Spinal cord (tissue), 10 donors: ENCODE measurements around the gene SH3TC2. TPM values are rescaled to one million over a fixed set of nuclear protein-coding genes. Genes with fewer than 3 reads are reported as not detected.

Experiments
- DNase-seq, 6 donors: peaks; one replicate each; pipeline versions ENCODE4 v3.0.0 to v3.0.0-alpha.2; 2013 to 2015; ENCODE audit warnings: low spot score in 6 of 6, low read depth in 4 of 6
- H3K27ac ChIP-seq: one replicate; pipeline ENCODE4 v1.5.1; 2013; ENCODE audit warnings: low read depth, low read length, control low read depth
- H3K27me3 ChIP-seq: one replicate; pipeline ENCODE4 v1.6.1; 2013; ENCODE audit warnings: low read length; ENCODE audit not compliant: control insufficient read depth, insufficient read depth
- H3K36me3 ChIP-seq: one replicate; pipeline ENCODE4 v1.6.1; 2013; ENCODE audit warnings: low read length; ENCODE audit not compliant: control insufficient read depth, insufficient read depth
- H3K4me1 ChIP-seq: one replicate; pipeline ENCODE4 v1.6.1; 2013; ENCODE audit warnings: low read length; ENCODE audit not compliant: control insufficient read depth, insufficient read depth
- H3K4me3 ChIP-seq: one replicate; pipeline ENCODE4 v1.5.1; 2013; ENCODE audit warnings: low read depth, low read length, control low read depth
- H3K9me3 ChIP-seq: one replicate; pipeline ENCODE4 v1.6.1; 2013; ENCODE audit warnings: low read length; ENCODE audit not compliant: control insufficient read depth, insufficient read depth
- WGBS: methylation state at CpG from one replicate; pipeline ENCODE4 v1.1.5; 2013; ENCODE audit warnings: missing lambda C conversion rate; ENCODE audit not compliant: insufficient coverage; 5-methylcytosine and 5-hydroxymethylcytosine counted together
- long read RNA-seq, 4 donors: transcript quantifications; one replicate each; lab custom pipeline, GENCODE V29; 2026
- polyA plus RNA-seq, 2 donors: library from polyadenylated mRNA; unstranded; fragments of 120-200 nt; gene quantifications; one replicate each; pipeline ENCODE4 v1.2.1, GENCODE V29; 2013; ENCODE audit not compliant: insufficient read length in 2 of 2
- total RNA-seq, 2 donors: library from RNA; depleted of rRNA in 1 of 2; stranded (reverse); fragments of 120-200 nt in 1 of 2; fragments of >200 nt in 1 of 2; gene quantifications; one replicate each; pipeline versions ENCODE4 v1.2.3 to v1.2.4, GENCODE V29; 2013 to 2014
- donor health status: healthy.

SH3TC2 gene
- total RNA-seq: 10 to 100 TPM; 14.5 to 43.7 TPM
- 1 to 10 TPM; 4.0 to 7.3 TPM for polyA plus RNA-seq
- long read RNA-seq, donor 1: 0 reads
- long read RNA-seq, donor 2: 0 reads
- long read RNA-seq, donor 3: 0 reads
- long read RNA-seq, donor 4: 0 reads

DNA sequence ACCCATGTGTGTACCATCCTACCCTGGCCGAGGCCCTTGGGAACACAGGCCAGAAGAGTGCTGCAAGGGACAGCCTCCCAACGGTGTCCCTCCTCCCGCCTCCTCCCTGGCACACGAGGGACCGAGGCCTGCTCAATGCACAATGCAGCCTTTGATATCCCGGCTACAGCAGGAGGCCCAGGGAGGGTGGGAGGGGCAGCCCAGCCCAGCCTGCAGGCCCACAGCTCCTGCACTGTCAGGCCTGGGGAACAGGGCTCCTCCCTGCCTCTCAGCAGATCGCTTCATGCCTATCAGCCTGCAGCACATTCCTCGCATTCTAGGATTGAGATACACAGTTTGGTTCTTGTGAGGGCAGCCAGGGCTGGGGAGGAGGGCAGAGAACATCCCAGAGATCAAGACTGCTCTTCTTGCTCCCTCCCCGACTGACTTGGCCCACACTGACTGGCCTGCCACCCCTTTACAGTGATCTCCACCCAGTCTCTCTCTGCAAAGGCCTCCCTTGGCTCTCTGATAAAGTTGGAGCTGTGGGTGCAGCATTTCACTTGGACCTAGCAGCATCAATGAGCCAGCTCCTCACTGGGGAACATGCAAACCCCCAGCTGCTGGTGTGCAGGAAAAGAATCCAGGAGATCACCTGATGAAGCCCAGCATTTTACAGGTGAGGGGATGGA, at the start of gene SH3TC2:
TSS of gene SH3TC2 (minus strand) at position 46 of the 671 bp plus-strand sequence. CDS start at position 6, 40 bp downstream.
- WGBS: 12% methylated on average over 9 of the region's 9 CpGs
- no peaks in the 10 kb centered on the region for H3K27me3 ChIP-seq
- peak within 1 kb of the TSS; percentile 19 for H3K4me3 ChIP-seq
- DNase-seq: peak in 3 of 6 donors; percentile 17 to 76 (median 68)
- no peaks in the 10 kb centered on the region for H3K36me3 ChIP-seq
- H3K27ac ChIP-seq: peak within 1 kb of the TSS; percentile 85
- peaks cover 16% of the 10 kb centered on the region for H3K4me1 ChIP-seq
- no peaks in the 10 kb centered on the region for H3K9me3 ChIP-seq

- 88% methylated on average over 2 of the region's 4 CpGs for WGBS
- H3K9me3 ChIP-seq: no peaks in the 10 kb centered on the region
- no peaks in the 10 kb centered on the region for H3K36me3 ChIP-seq
- H3K27ac ChIP-seq: no peak overlapping the region
- no peaks in the 10 kb centered on the region for H3K27me3 ChIP-seq
- no peaks in the 10 kb centered on the region for H3K4me1 ChIP-seq
- no peak for DNase-seq
- H3K4me3 ChIP-seq: no peak overlapping the region
These were observed 47.5 kb upstream of the SH3TC2 start for GRCh38 chr5:149110406-149110805.

DNA sequence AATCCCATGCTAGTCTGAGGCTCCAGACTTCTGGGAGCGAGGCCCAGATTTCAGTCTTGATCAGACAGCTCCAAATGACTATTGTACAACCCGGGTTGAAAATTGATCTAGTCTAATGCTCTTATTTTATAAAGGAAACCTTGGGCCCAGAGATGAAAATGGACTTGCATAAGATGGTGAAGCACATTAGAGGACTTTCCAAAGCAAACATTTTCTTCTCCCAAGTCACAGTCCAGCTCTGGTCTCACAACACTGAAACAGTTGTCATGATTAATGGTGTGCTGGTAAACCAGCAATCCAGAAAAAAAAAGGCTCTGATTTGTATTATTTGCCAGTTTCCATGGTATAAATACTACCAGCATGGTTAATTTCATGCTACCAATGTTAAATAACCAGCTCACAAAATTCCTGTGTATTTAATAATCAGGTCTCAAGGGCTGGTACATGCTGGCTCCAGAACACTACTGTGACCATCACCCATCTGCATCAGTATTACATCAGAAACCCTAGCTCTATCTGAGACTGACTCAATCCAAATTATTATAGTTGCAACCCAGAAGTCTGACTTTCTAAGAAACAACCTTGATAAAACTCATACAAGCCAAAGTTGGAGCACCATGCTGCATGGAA, 45.9 kb upstream of the SH3TC2 start:
- Histone ChIP-seq H3K27me3 (no peaks in the 10 kb centered on the region), H3K36me3 (no peaks in the 10 kb centered on the region), H3K27ac (no peak overlapping the region), H3K9me3 (no peaks in the 10 kb centered on the region), H3K4me3 (no peak overlapping the region), H3K4me1 (no peaks in the 10 kb centered on the region)
- WGBS: no CpG with 5 or more reads among the region's 2 CpGs
- DNase-seq: no peak

- Histone ChIP-seq H3K27me3 (no peaks in the 10 kb centered on the region), H3K4me3 (no peak overlapping the region), H3K9me3 (peaks cover 9% of the 10 kb centered on the region), H3K4me1 (no peaks in the 10 kb centered on the region), H3K27ac (no peak overlapping the region), H3K36me3 (no peaks in the 10 kb centered on the region)
- no peak for DNase-seq
These were observed 37.5 kb upstream of the SH3TC2 start for GRCh38 chr5:149100331-149100730.

DNA sequence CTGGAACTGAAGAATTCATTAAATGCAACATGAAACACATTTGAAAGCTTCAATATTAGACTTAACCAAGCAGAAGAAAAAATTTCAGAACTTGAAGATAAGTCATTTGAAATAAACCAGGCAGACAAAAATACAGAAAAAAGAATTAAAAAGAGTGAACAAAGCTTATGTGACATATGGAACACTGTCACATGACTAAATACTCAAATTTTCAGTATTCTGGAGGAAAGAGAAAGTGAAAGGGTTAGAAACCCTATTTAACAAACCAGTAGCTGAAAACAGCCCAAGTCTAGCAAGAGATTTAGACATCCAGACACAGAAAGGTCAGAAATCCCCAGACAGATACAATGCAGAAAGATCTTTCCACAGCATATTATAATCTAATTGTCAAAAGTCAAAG, 37.1 kb upstream of the SH3TC2 start:
- Histone ChIP-seq H3K4me3 (no peak overlapping the region), H3K36me3 (no peaks in the 10 kb centered on the region), H3K4me1 (no peaks in the 10 kb centered on the region), H3K27ac (no peak overlapping the region), H3K9me3 (peaks cover 9% of the 10 kb centered on the region), H3K27me3 (no peaks in the 10 kb centered on the region)
- no peak for DNase-seq

DNA sequence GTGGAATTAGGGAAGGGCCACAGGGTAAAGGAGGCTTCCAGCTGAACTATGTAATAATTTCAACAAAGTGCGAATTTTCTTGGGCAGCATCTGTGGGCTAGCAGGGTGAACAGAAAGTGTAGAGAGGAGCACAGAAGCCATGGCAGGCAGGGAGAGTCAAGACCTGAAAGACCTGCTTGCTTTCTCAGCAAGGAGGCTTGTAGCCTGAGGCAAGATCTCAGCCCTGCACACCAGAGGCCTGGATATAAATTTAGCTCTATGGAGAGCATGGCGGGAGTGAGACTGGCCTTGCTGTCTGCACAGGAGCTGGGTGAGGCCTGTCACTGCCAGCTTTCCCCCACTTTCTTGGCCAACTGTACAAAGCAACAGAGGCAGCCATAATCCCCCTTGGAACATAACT, 32.1 kb upstream of the SH3TC2 start:
- 100% methylated on average over 2 of the region's 2 CpGs for WGBS
- Histone ChIP-seq H3K4me3 (no peak overlapping the region), H3K4me1 (no peaks in the 10 kb centered on the region), H3K9me3 (peaks cover 4% of the 10 kb centered on the region), H3K36me3 (no peaks in the 10 kb centered on the region), H3K27me3 (no peaks in the 10 kb centered on the region), H3K27ac (no peak overlapping the region)
- no peak for DNase-seq

DNA sequence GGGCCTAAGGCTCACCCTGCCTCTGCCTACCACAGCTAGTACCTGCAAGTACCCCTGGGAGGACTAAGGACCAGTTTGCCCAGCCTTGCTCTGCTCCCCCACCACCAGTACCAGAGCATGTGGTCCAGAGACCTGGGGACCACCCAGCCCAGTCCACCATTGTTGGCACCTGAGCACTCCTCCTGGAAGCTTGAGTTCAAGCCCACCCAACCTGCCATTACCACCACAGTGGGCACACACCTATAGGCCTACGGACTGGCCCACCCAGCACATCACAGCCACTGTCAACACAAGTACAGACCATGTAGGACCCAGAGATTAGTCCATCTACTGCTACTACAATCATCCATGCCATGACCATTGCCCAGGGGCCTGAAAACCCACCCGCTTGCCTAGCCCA, 30.8 kb upstream of the SH3TC2 start:
- Histone ChIP-seq H3K36me3 (no peaks in the 10 kb centered on the region), H3K9me3 (peaks cover 3% of the 10 kb centered on the region), H3K4me3 (no peak overlapping the region), H3K4me1 (no peaks in the 10 kb centered on the region), H3K27me3 (no peaks in the 10 kb centered on the region), H3K27ac (no peak overlapping the region)
- DNase-seq: no peak
- 58% methylated on average over 2 of the region's 2 CpGs for WGBS

GRCh38 chr5:149089796-149090195, 26.9 kb upstream of the SH3TC2 start:
- no peaks in the 10 kb centered on the region for H3K4me1 ChIP-seq
- no peak for DNase-seq
- no CpG with 5 or more reads among the region's 2 CpGs for WGBS
- H3K9me3 ChIP-seq: no peaks in the 10 kb centered on the region
- H3K36me3 ChIP-seq: no peaks in the 10 kb centered on the region
- no peak overlapping the region for H3K4me3 ChIP-seq
- H3K27ac ChIP-seq: no peak overlapping the region
- no peaks in the 10 kb centered on the region for H3K27me3 ChIP-seq

DNA sequence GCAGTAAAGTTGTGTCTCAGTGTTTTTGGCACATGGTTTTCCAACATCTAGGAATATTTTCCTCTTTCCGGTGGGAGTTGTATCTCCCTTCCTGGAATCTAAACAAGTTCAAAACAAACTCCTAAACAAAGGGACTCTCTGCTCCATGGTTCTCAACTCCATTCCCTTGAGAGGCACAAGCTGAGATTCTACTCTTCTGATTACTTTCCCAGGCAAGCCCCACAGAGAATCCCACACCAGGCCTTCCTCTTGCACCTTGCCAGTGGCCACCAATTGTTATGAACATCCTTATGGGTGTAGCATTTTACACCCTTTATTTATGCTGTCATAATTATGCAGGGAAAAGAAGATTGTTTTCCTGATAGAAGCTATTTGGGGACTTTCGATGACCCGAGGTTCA, 25.8 kb upstream of the SH3TC2 start:
- DNase-seq: no peak
- Histone ChIP-seq H3K27me3 (no peaks in the 10 kb centered on the region), H3K36me3 (no peaks in the 10 kb centered on the region), H3K4me1 (no peaks in the 10 kb centered on the region), H3K4me3 (no peak overlapping the region), H3K9me3 (no peaks in the 10 kb centered on the region), H3K27ac (no peak overlapping the region)
- WGBS: 89% methylated on average over 3 of the region's 3 CpGs

- no peaks in the 10 kb centered on the region for H3K4me1 ChIP-seq
- no peak for DNase-seq
- no peak overlapping the region for H3K4me3 ChIP-seq
- WGBS: 77% methylated on average over 5 of the region's 5 CpGs
- H3K9me3 ChIP-seq: no peaks in the 10 kb centered on the region
- no peaks in the 10 kb centered on the region for H3K36me3 ChIP-seq
- no peaks in the 10 kb centered on the region for H3K27me3 ChIP-seq
- H3K27ac ChIP-seq: no peak overlapping the region
These were observed 21.0 kb upstream of the SH3TC2 start for GRCh38 chr5:149083846-149084245.
